ENCODE data around the gene ZC3H13. TPM values are rescaled to one million over a fixed set of nuclear protein-coding genes. Genes with fewer than 3 reads are reported as not detected.

The ZC3H13 gene
- total RNA-seq, 4 donors from 2014 or later: 14.7 to 20.7 (median 17.1) TPM

GRCh38 chr13:46006688-46007452 lies 45.7 kb downstream of the ZC3H13 start:
- Histone ChIP-seq H3K4me3 (no peak overlapping the region), H3K9me3 (no peaks in the 10 kb centered on the region), H3K27me3 (no peaks in the 10 kb centered on the region), H3K4me1 (no peaks in the 10 kb centered on the region), H3K27ac (no peak overlapping the region), H3K36me3 (peaks cover 0 to 36% of the 10 kb centered on the region in 2 donors)
- TF ChIP-seq CTCF (IDR thresholded peaks at IDR 0.05 in 4 of 5, conservative IDR thresholded peaks at IDR 0.05 in 1 of 5) (no peak), POLR2A (IDR thresholded peaks at IDR 0.05) (no peak)
- ATAC-seq: no peak
- intact Hi-C loops (cut with DNase I; ENCODE audit: low total_unique reads): no loop called here
- in situ Hi-C loops (cut with MboI; ENCODE audit: low sequenced_read_pairs in 4 of 4): no loop called here
- DNase-seq: no peak

- no peaks in the 10 kb centered on the region for H3K4me1 ChIP-seq
- TF ChIP-seq CTCF (IDR thresholded peaks at IDR 0.05 in 4 of 5, conservative IDR thresholded peaks at IDR 0.05 in 1 of 5) (no peak), POLR2A (IDR thresholded peaks at IDR 0.05) (no peak)
- intact Hi-C loops (cut with DNase I; ENCODE audit: low total_unique reads): no loop called here
- H3K9me3 ChIP-seq: no peaks in the 10 kb centered on the region
- H3K27me3 ChIP-seq: no peaks in the 10 kb centered on the region
- H3K4me3 ChIP-seq: no peak overlapping the region
- H3K27ac ChIP-seq: no peak overlapping the region
- peaks cover 0 to 40% of the 10 kb centered on the region in 2 donors for H3K36me3 ChIP-seq
- in situ Hi-C loops (cut with MboI; ENCODE audit: low sequenced_read_pairs in 4 of 4): no loop called here
- DNase-seq: no peak
- no peak for ATAC-seq
Observed at GRCh38 chr13:46004491-46004890, 48.1 kb downstream of the ZC3H13 start.

- DNase-seq (no peak), ATAC-seq (no peak)
- TF ChIP-seq POLR2A (IDR thresholded peaks at IDR 0.05) (no peak), CTCF (IDR thresholded peaks at IDR 0.05 in 4 of 5, conservative IDR thresholded peaks at IDR 0.05 in 1 of 5) (no peak)
- H3K27me3 ChIP-seq: no peaks in the 10 kb centered on the region
- peaks cover 7 to 22% of the 10 kb centered on the region in 2 donors for H3K4me1 ChIP-seq
- H3K36me3 ChIP-seq: peaks cover 0 to 20% of the 10 kb centered on the region in 2 donors
- no peak overlapping the region for H3K27ac ChIP-seq
- intact Hi-C loops (cut with DNase I; ENCODE audit: low total_unique reads): no loop called here
- no peaks in the 10 kb centered on the region for H3K9me3 ChIP-seq
- H3K4me3 ChIP-seq: no peak overlapping the region
- in situ Hi-C loops (cut with MboI; ENCODE audit: low sequenced_read_pairs in 4 of 4): no loop called here
Observed at GRCh38 chr13:45996631-45997030, 55.9 kb downstream of the ZC3H13 start.

GRCh38 chr13:45995245-45995644 lies 57.3 kb downstream of the ZC3H13 start:
- ATAC-seq (no peak), DNase-seq (no peak)
- Histone ChIP-seq H3K4me3 (no peak overlapping the region), H3K4me1 (peaks cover 7 to 22% of the 10 kb centered on the region in 2 donors), H3K36me3 (peaks cover 0 to 7% of the 10 kb centered on the region in 2 donors), H3K27me3 (no peaks in the 10 kb centered on the region), H3K9me3 (no peaks in the 10 kb centered on the region), H3K27ac (no peak overlapping the region)
- intact Hi-C loops (cut with DNase I; ENCODE audit: low total_unique reads) (no loop called here), in situ Hi-C loops (cut with MboI; ENCODE audit: low sequenced_read_pairs in 4 of 4) (no loop called here)
- no peak for TF ChIP-seq POLR2A (IDR thresholded peaks at IDR 0.05)
- TF ChIP-seq CTCF (IDR thresholded peaks at IDR 0.05 in 4 of 5, conservative IDR thresholded peaks at IDR 0.05 in 1 of 5): no peak

Data from gastrocnemius medialis (tissue), 4 donors.